K562 treated with DMSO at 1 percent for 4 hours (cell line): Measurements from ENCODE around the gene VPS33A. TPM values are rescaled to one million over a fixed set of nuclear protein-coding genes. Genes with fewer than 3 reads are reported as not detected.

ENCODE experiments used
- total RNA-seq: library from RNA; unstranded; fragments of 300-600 nt; gene quantifications from 2 replicates; pipeline ENCODE4 v1.2.3, GENCODE V29; 2022; ENCODE audit not compliant: insufficient read depth

The VPS33A gene
- 15.4 and 15.5 TPM in 2 replicates for total RNA-seq

GRCh38 chr12:122266230-122266901, at the start of gene VPS33A:
Gene VPS33A, minus strand, starts transcription at chr12:122266494. Its CDS starts 86 bp downstream, at chr12:122266408.

GRCh38 chr12:122225683-122226365, 40.5 kb downstream of the VPS33A start, which contains the start of gene DIABLO:
Gene DIABLO, minus strand, starts transcription at chr12:122226052. Its CDS starts 38 bp downstream, at chr12:122226014.

DNA sequence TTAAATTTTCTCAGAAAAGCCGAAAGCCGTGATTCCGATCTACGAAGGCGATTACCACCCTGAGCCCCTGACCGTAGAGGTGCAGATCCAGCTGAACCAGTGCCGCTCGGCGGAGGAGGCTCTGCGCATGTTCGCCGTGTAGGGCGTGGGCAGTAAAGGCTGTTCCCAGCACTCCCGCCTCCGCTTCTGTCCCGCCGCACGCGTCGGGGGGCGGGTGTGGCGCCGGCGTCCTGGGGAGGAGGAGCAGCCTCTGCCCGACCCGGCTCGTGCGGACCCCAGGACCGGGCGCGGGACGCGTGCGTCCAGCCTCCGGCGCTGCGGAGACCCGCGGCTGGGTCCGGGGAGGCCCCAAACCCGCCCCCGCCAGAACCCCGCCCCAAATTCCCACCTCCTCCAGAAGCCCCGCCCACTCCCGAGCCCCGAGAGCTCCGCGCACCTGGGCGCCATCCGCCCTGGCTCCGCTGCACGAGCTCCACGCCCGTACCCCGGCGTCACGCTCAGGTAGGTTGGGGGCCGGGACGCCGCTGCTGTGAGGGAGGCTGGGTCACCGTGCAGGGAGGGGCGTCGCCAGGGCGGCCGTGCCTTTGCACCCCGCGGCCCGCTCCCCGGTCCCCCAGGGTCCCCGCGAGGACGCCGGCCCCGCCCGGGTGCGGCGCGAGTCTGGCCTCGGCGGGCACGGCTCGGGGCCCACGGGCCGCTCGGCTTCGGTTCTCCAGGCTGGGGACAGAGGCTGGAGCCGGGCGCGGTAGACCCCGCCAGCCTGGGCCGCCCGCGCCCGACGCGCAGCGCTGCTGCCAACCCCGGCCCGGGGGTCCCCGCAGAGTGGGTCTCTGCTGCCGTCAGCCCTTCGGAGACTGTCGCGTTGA, 62.8 kb downstream of the VPS33A start, which contains the start of gene B3GNT4:
Gene B3GNT4 (plus strand): TSS at position 409 of the 866 bp plus-strand sequence. CDS start 910 bp downstream, outside the sequence.

DNA sequence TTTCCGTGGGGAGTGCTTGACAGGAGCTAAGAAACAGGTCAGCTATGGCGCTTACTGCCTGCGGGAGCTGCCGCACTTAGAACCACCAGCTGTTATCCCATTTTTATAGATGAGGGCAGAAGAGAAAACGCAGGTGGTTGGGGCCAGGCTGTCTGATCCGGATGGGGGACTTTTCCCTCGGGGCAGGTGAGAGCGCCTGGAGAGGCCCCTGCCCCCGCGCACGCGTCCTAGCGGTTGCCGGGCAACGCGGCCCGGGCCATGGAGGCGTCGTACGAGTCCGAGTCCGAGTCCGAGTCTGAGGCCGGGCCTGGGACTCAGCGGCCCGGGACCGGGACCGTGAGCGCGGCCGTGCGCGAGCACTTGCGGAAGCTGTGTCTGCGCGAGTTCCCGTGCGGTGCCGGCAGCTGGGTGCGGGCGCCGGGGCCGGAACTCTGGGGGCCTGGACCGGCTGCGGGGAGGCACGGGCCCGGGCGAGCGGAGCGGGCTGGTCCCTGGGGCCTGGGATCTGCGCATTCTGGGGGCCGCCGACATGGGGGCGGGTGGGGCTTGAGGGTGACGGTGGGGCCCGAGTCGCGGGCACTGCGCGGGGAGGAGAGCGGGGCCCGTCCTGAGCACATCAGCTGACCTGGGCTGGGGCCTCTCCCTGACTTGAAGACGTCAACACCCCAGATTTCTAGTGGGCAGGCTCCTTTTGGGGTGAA, 83.3 kb downstream of the VPS33A start, which contains the start of gene LRRC43:
Gene LRRC43 (plus strand): TSS at position 237 of the 701 bp plus-strand sequence. CDS start 22 bp downstream, at position 259.

Other genes starting within 250 kb of the VPS33A start
- gene BCL7A, start 244.6 kb downstream of the VPS33A start, total RNA-seq = 18.8 and 20.2 TPM in 2 replicates
- 29.6 and 43.2 TPM in 2 replicates for gene MLXIP, start 187.7 kb downstream of the VPS33A start, total RNA-seq
- gene IL31, start 92.3 kb downstream of the VPS33A start, total RNA-seq = not detected in 2 replicates
- gene LRRC43, start 83.4 kb downstream of the VPS33A start, total RNA-seq = not detected in 2 replicates
- 6.3 and 8.0 TPM in 2 replicates for gene B3GNT4, start 62.8 kb downstream of the VPS33A start, total RNA-seq
- 59.9 and 61.1 TPM in 2 replicates for gene DIABLO, start 40.4 kb downstream of the VPS33A start, total RNA-seq
- gene CLIP1, start 156.2 kb upstream of the VPS33A start, total RNA-seq = 35.0 and 36.9 TPM in 2 replicates
- 33.1 and 34.1 TPM in 2 replicates for gene ZCCHC8, start 234.4 kb upstream of the VPS33A start, total RNA-seq